Peyer's patch (tissue), 4 donors: Measurements from ENCODE around the gene PLA2G12A. TPM values are rescaled to one million over a fixed set of nuclear protein-coding genes. Genes with fewer than 3 reads are reported as not detected.

ENCODE experiments used
- DNase-seq, 3 donors: peaks; one replicate each; pipeline ENCODE4 v3.0.0-alpha.2; 2017 to 2019
- H3K27ac ChIP-seq, 4 donors: fragments of 200-600 bp; sonication (generic); one replicate each; pipeline ENCODE4 v1.5.1; 2016 to 2019
- H3K27me3 ChIP-seq, 2 donors: fragments of 200-600 bp; sonication (generic); one replicate each; pipeline ENCODE4 v1.5.1; 2019
- H3K36me3 ChIP-seq, 3 donors: fragments of 200-600 bp; sonication (generic); one replicate each; pipeline ENCODE4 v1.5.1; 2016 to 2019
- H3K4me1 ChIP-seq, 4 donors: fragments of 200-600 bp; sonication (generic); one replicate each; pipeline ENCODE4 v1.5.1; 2016 to 2019
- H3K4me3 ChIP-seq, 4 donors: fragments of 200-600 bp; sonication (generic); 1 replicate in 3 of 4; 2 replicates in 1 of 4; pipeline ENCODE4 v1.5.1; 2016 to 2019; ENCODE audit warnings: mild to moderate bottlenecking in 1 of 4
- H3K9me3 ChIP-seq, 4 donors: fragments of 200-600 bp; sonication (generic); one replicate each; pipeline ENCODE4 v1.5.1; 2016 to 2019; ENCODE audit warnings: mild to moderate bottlenecking in 1 of 4
- POLR2A ChIP-seq, 2 donors: fragments of 450-650 bp; IDR thresholded peaks; one replicate each; pipeline ENCODE4 v1.5.1; 2017; ENCODE audit warnings: antibody characterized with exemption in 2 of 2, mild to moderate bottlenecking in 2 of 2, moderate library complexity in 2 of 2
- total RNA-seq, 4 donors: library from RNA; depleted of rRNA; stranded (reverse); fragments of >200 nt; gene quantifications; one replicate each; pipeline ENCODE4 v1.1.0, GENCODE V29; 2016
- TF ChIP-seq, protein P1 (sequence below), 6 experiments: fragments of 450-650 bp in 4 of 6; fragments of 200-600 bp in 2 of 6; sonication (generic) in 1 of 6; IDR thresholded peaks; one replicate each; pipeline ENCODE4 v1.5.1; 2017 to 2019; ENCODE audit warnings: antibody characterized with exemption in 6 of 6, mild to moderate bottlenecking in 3 of 6, moderate library complexity in 1 of 6

The PLA2G12A gene
- total RNA-seq, 4 donors from 2014 or later, result 14.9 to 37.0 (median 28.4) TPM

DNA sequence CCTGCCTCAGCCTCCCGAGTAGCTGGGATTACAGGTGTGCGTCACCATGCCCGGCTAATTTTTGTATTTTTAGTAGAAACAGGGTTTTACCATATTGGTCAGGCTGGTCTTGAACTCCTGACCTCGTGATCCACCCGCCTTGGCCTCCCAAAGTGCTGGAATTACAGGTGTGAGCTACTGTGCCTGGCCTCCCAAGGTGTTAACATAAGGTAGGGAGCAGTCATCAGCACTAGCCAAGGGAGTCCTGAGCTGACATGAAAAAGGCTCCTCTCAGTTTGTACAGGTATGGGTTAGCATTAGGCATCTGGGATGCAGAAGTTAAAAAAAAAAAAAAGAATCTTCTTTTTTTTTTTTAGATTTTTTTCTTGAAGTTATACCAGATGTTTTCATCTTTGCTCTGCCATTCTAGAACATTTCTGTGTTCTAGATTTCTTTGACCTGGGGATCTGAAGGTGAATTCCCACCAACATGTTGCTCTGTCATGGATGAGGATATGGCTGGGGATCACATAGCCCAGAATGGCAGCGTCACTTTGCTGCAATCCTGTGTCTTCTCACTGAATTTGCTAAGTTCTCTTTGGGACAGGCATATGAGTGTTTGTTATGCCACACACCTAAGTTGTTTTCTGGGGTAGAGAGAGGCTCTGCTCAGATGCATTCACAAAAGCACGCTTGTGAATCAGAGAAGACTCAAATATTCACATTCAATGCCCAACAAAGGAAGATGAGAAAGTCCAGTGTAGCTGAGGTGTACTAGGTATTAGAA lies 24.4 kb upstream of the PLA2G12A start:
- Histone ChIP-seq H3K27ac (no peak overlapping the region), H3K36me3 (no peaks in the 10 kb centered on the region), H3K4me1 (no peaks in the 10 kb centered on the region), H3K27me3 (no peaks in the 10 kb centered on the region), H3K4me3 (no peak overlapping the region), H3K9me3 (no peaks in the 10 kb centered on the region)
- DNase-seq, result no peak
- TF ChIP-seq POLR2A (IDR thresholded peaks at IDR 0.05), result no peak
- TF ChIP-seq, protein P1, sequence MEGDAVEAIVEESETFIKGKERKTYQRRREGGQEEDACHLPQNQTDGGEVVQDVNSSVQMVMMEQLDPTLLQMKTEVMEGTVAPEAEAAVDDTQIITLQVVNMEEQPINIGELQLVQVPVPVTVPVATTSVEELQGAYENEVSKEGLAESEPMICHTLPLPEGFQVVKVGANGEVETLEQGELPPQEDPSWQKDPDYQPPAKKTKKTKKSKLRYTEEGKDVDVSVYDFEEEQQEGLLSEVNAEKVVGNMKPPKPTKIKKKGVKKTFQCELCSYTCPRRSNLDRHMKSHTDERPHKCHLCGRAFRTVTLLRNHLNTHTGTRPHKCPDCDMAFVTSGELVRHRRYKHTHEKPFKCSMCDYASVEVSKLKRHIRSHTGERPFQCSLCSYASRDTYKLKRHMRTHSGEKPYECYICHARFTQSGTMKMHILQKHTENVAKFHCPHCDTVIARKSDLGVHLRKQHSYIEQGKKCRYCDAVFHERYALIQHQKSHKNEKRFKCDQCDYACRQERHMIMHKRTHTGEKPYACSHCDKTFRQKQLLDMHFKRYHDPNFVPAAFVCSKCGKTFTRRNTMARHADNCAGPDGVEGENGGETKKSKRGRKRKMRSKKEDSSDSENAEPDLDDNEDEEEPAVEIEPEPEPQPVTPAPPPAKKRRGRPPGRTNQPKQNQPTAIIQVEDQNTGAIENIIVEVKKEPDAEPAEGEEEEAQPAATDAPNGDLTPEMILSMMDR (IDR thresholded peaks at IDR 0.05), result no peak

DNA sequence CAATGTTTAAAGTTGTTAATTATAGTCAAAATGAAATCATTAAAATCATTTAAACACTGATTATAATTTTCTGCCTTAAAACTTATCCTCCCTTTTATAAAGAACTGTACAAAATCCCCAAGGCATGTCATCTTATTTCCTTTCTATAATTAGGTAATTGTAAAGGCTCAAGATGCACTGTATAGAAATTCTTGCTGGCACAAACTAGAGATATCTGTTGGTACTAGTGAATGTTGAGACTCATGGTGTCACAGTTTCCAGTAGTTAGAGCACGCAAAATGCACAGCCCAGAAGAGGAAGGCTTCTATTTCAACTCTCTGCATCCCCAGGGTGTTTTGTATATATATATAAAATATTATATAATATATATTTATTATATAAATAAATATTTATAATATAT lies 22.7 kb upstream of the PLA2G12A start:
- no peak for DNase-seq
- Histone ChIP-seq H3K4me1 (no peaks in the 10 kb centered on the region), H3K9me3 (no peaks in the 10 kb centered on the region), H3K27me3 (no peaks in the 10 kb centered on the region), H3K27ac (no peak overlapping the region), H3K36me3 (no peaks in the 10 kb centered on the region), H3K4me3 (no peak overlapping the region)
- TF ChIP-seq, protein P1 (IDR thresholded peaks at IDR 0.05), result no peak
- TF ChIP-seq POLR2A (IDR thresholded peaks at IDR 0.05), result no peak

DNA sequence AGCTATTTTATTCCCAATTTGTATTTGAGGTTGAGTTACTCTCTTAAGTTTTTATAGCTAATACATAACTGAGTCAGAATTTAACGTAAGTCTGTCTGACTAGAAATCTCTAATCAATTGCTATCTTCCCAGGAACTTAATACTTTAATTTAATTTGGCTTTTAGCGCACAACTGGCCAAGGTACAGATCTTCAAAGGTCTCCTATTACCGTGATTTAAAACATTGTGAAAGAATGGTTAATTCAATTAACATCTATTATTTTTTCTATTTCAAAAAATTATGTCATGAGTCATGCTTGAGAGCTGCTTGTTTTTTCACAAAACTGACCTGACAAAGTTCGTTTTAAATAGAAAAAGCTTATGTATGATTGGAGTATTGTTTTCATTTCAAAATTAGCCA lies 22.0 kb upstream of the PLA2G12A start:
- no peak for DNase-seq
- Histone ChIP-seq H3K27ac (no peak overlapping the region), H3K9me3 (no peaks in the 10 kb centered on the region), H3K36me3 (no peaks in the 10 kb centered on the region), H3K4me3 (no peak overlapping the region), H3K4me1 (no peaks in the 10 kb centered on the region), H3K27me3 (no peaks in the 10 kb centered on the region)
- TF ChIP-seq POLR2A (IDR thresholded peaks at IDR 0.05), result no peak
- TF ChIP-seq, protein P1 (IDR thresholded peaks at IDR 0.05), result no peak

- Histone ChIP-seq H3K4me3 (no peak overlapping the region), H3K36me3 (no peaks in the 10 kb centered on the region), H3K9me3 (no peaks in the 10 kb centered on the region), H3K27me3 (no peaks in the 10 kb centered on the region), H3K27ac (no peak overlapping the region), H3K4me1 (no peaks in the 10 kb centered on the region)
- no peak for DNase-seq
- TF ChIP-seq POLR2A (IDR thresholded peaks at IDR 0.05), result no peak
- TF ChIP-seq, protein P1 (IDR thresholded peaks at IDR 0.05), result no peak
Measured at GRCh38 chr4:109750652-109751244, 20.9 kb upstream of the PLA2G12A start.

DNA sequence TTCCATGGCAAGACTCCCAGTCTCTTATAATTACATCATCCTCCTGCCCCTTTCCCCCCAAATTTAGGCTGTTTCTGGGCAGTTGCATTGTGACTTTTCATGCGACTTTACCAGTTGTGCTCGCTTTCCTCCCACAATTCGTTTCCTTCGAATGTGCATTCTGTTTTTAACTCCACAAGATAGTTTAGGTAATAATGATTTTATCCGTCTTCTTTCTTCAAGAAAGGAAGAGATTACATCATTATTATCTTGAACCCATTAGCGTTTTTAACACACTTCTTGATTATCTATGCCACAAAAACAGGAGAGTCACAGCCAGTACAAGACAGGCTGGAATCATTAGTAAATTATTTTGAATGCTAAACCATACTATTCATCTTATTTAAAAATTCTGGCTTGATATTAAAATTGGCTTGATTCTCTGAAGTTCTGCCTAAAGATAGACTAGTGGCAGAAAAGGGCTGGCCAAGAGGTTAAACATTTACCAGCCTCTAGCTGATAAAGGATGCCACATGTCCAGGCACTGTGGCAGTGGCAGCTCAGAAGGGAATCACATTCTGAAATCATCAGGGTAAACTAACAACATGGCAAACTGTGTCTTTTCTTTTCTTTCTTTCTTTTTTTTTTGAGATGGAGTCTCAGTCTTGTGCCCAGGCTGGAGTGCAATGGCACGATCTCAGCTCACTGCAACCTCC lies 19.7 kb upstream of the PLA2G12A start:
- H3K4me3 ChIP-seq, result no peak overlapping the region
- H3K27ac ChIP-seq, result no peak overlapping the region
- DNase-seq, result no peak
- TF ChIP-seq POLR2A (IDR thresholded peaks at IDR 0.05), result no peak
- TF ChIP-seq, protein P1 (IDR thresholded peaks at IDR 0.05), result no peak
- H3K36me3 ChIP-seq, result no peaks in the 10 kb centered on the region
- H3K4me1 ChIP-seq, result no peaks in the 10 kb centered on the region
- no peaks in the 10 kb centered on the region for H3K9me3 ChIP-seq
- H3K27me3 ChIP-seq, result no peaks in the 10 kb centered on the region
